Testis (tissue), 3 donors: ENCODE results near the gene PRR23E. TPM values are rescaled to one million over a fixed set of nuclear protein-coding genes. Genes with fewer than 3 reads are reported as not detected.

ENCODE experiments used
- DNase-seq: peaks from one replicate; pipeline ENCODE4 v3.0.0-alpha.2; 2019
- H3K27ac ChIP-seq, 2 donors: fragments of 200-600 bp; sonication (generic); one replicate each; pipeline ENCODE4 v1.5.1; 2019
- H3K27me3 ChIP-seq: fragments of 200-600 bp; sonication (generic); one replicate; pipeline ENCODE4 v1.5.1; 2019
- H3K36me3 ChIP-seq: fragments of 200-600 bp; sonication (generic); one replicate; pipeline ENCODE4 v1.5.1; 2017; ENCODE audit warnings: low read depth; ENCODE audit errors: missing control alignments
- H3K4me1 ChIP-seq: fragments of 200-600 bp; sonication (generic); one replicate; pipeline ENCODE4 v1.5.1; 2019
- H3K4me3 ChIP-seq, 2 donors: fragments of 200-600 bp; sonication (generic); one replicate each; pipeline ENCODE4 v1.5.1; 2017 to 2019
- H3K9me3 ChIP-seq: fragments of 200-600 bp; sonication (generic); one replicate; pipeline ENCODE4 v1.5.1; 2017
- POLR2A ChIP-seq: fragments of 450-650 bp; IDR thresholded peaks from one replicate; pipeline ENCODE4 v1.6.1; 2017; ENCODE audit warnings: antibody characterized with exemption, mild to moderate bottlenecking, moderate library complexity
- WGBS, 2 donors: methylation state at CpG; one replicate each; pipeline ENCODE4 v1.1.5; 2018; 5-methylcytosine and 5-hydroxymethylcytosine counted together
- intact Hi-C: fragments of 100-400 bp; cut with DNase I; formaldehyde crosslinking; loops from one replicate; pipeline ENCODE4 v1.15.1; 2023; ENCODE audit warnings: low total_unique reads
- polyA plus RNA-seq: library from polyadenylated mRNA; stranded (reverse); fragments of 350-450 nt; fragmentation: Illumina TruSeq; extraction: RNeasy Lipid Tissue Mini Kit (QIAGEN cat#74804); gene quantifications from one replicate; pipeline ENCODE4 v1.2.3, GENCODE V29; 2014; ENCODE audit warnings: low read depth, low replicate concordance; ENCODE audit not compliant: insufficient read depth
- total RNA-seq, 2 donors: library from RNA; depleted of rRNA; stranded (reverse); fragments of >200 nt; gene quantifications; one replicate each; pipeline ENCODE4 v1.2.3, GENCODE V29; 2016
- TF ChIP-seq, protein P1 (sequence below), 3 experiments: fragments of 450-650 bp in 2 of 3; fragments of 200-600 bp in 1 of 3; sonication (generic) in 1 of 3; IDR thresholded peaks; one replicate each; pipeline ENCODE4 v1.5.1; 2016 to 2019; ENCODE audit warnings: antibody characterized with exemption in 3 of 3, mild to moderate bottlenecking in 2 of 3, moderate library complexity in 1 of 3

Gene PRR23E
- total and polyA plus RNA-seq, 3 donors from 2014 or later: 0.87 to 1.5 (median 1.0) TPM

DNA sequence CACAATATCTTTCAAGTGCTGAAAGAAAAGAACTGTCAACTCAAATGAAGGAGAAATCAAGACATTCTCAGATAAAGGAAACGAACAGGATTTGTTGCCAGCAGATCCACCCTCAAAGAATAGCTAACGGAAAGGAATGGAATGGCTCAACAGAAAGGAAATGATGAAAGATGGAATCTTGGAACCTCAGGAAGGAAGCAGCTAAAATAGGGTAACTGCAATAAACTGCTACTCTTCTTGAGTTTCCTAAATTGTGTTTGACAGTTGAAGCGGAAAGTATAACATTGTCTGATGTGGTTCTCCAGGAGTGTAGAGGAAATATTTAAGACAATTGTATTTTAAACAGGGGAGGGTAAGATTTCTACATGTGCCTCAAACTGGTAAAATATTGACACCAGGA is 22.0 kb downstream of the PRR23E start:
- no peaks in the 10 kb centered on the region for H3K27me3 ChIP-seq

DNA sequence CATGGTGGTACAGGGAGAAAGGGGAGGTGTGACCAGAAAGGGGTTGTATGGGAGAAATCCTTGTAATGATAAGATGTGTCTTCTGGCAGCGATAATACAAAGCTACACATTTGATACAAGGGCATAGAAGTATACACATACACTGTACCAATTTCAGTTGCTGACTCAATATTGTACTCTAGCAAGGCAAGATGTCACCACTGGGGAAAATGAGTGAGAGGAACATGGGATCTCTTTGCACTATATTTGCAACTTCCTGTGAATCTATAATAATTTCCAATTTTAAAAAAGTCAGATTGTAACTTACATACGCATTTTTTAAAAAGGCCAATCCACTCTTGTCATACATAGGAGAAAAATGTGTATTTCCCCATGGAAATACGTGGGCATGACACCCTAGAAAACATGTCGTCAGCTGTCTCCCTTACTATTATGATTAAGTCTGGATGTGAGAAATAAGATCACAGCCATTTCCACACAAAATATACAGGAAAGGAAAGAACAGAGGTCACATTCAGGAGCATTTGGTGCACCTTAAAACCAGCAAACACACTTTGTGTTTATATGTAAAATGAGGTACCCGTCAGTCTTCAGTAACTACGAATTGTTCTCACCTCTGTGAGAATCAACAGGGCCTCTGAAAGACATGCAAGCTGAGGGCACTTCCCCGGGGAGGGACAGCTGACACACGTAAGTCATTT is 22.9 kb downstream of the PRR23E start:
- TF ChIP-seq, protein P1, sequence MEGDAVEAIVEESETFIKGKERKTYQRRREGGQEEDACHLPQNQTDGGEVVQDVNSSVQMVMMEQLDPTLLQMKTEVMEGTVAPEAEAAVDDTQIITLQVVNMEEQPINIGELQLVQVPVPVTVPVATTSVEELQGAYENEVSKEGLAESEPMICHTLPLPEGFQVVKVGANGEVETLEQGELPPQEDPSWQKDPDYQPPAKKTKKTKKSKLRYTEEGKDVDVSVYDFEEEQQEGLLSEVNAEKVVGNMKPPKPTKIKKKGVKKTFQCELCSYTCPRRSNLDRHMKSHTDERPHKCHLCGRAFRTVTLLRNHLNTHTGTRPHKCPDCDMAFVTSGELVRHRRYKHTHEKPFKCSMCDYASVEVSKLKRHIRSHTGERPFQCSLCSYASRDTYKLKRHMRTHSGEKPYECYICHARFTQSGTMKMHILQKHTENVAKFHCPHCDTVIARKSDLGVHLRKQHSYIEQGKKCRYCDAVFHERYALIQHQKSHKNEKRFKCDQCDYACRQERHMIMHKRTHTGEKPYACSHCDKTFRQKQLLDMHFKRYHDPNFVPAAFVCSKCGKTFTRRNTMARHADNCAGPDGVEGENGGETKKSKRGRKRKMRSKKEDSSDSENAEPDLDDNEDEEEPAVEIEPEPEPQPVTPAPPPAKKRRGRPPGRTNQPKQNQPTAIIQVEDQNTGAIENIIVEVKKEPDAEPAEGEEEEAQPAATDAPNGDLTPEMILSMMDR (IDR thresholded peaks at IDR 0.05): no peak
- no peak for TF ChIP-seq POLR2A
- 63 to 69% methylated on average over 8 of the region's 8 CpGs for WGBS, 2 donors

More for the DNA sequence above, 22.0 kb downstream of the PRR23E start:
- H3K27ac ChIP-seq: no peak overlapping the region
- intact Hi-C loops: no loop called here
- H3K36me3 ChIP-seq: no peaks in the 10 kb centered on the region
- H3K9me3 ChIP-seq: no peaks in the 10 kb centered on the region
- 45 to 54% methylated on average over 3 of the region's 3 CpGs for WGBS, 2 donors
- no peaks in the 10 kb centered on the region for H3K4me1 ChIP-seq
- TF ChIP-seq, protein P1 (IDR thresholded peaks at IDR 0.05): no peak
- no peak for TF ChIP-seq POLR2A
- no peak overlapping the region for H3K4me3 ChIP-seq
- DNase-seq: no peak

GRCh38 chr3:127216415-127217261 is 23.7 kb downstream of the PRR23E start:
- no peaks in the 10 kb centered on the region for H3K9me3 ChIP-seq
- no peak for TF ChIP-seq POLR2A
- TF ChIP-seq, protein P1 (IDR thresholded peaks at IDR 0.05): no peak
- H3K4me1 ChIP-seq: no peaks in the 10 kb centered on the region
- no peak for DNase-seq
- H3K4me3 ChIP-seq: no peak overlapping the region
- no peaks in the 10 kb centered on the region for H3K36me3 ChIP-seq
- WGBS, 2 donors: 82 to 83% methylated on average over 16 of the region's 16 CpGs
- no peak overlapping the region for H3K27ac ChIP-seq
- H3K27me3 ChIP-seq: no peaks in the 10 kb centered on the region
- intact Hi-C loops: no loop called here

More for the DNA sequence above, 22.9 kb downstream of the PRR23E start:
- H3K36me3 ChIP-seq: no peaks in the 10 kb centered on the region
- H3K4me3 ChIP-seq: no peak overlapping the region
- H3K27me3 ChIP-seq: no peaks in the 10 kb centered on the region
- H3K27ac ChIP-seq: no peak overlapping the region
- H3K9me3 ChIP-seq: no peaks in the 10 kb centered on the region
- intact Hi-C loops: no loop called here
- DNase-seq: no peak
- H3K4me1 ChIP-seq: no peaks in the 10 kb centered on the region

DNA sequence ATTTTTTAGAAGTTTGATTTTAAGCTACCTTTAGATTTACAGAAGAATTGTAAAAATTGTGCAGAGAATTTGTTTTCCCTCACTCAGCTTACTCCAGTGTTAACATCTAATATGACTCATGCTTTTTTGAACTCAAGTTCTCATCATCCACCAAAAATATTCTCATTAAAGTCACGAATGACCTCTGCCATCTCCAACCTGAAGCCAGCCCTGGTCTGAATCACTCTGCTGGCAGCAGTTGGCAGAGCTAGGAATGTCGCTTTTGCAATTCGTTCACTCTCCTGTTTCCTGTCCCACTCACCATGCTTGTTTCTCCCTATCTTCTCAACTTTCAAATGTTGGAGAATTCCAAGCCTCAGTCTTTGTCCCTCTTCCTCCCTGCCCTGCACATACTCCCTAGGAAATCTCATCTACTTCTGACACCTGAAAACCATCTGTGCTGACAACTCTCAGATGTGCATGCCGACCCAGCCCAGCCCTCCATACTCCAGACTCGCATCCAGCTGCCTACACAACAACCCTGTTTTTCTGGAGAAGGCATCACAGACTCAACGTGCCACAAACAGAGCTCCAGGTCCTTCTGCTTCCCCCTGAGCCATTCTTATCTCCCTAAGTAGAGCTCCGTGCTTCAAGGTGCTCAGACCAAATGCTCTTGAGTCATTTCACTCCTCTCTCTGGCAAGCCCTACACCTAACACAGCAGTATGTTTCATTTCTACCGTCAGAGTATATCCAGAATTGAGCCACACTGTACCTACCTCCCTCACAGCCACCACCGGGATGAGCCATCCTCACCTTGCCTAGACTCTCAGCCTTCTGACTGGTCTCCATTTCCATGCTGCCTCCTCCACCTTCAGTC is 24.9 kb downstream of the PRR23E start:
- no peak for TF ChIP-seq POLR2A
- TF ChIP-seq, protein P1 (IDR thresholded peaks at IDR 0.05): no peak
- Histone ChIP-seq H3K27ac (no peak overlapping the region), H3K4me1 (no peaks in the 10 kb centered on the region), H3K36me3 (no peaks in the 10 kb centered on the region), H3K27me3 (no peaks in the 10 kb centered on the region), H3K9me3 (no peaks in the 10 kb centered on the region), H3K4me3 (no peak overlapping the region)
- DNase-seq: no peak
- intact Hi-C loops: no loop called here
- 72 to 78% methylated on average over 9 of the region's 9 CpGs for WGBS, 2 donors
